GM19351 (cell line): Measurements from ENCODE around the gene HOXB9.

Experiments used
- ATAC-seq: cut with Tn5 transposase; IDR thresholded peaks from one replicate; pipeline ENCODE4 v1.9.1; 2021; ENCODE audit warnings: mild to moderate bottlenecking, moderate library complexity; ENCODE audit not compliant: unreplicated experiment

Gene HOXB9

GRCh38 chr17:48639982-48640857 is 14.1 kb upstream of the HOXB9 start:
- ATAC-seq: no peak

GRCh38 chr17:48639136-48639535 is 13.0 kb upstream of the HOXB9 start:
- ATAC-seq: no peak

GRCh38 chr17:48637323-48638260 is 11.4 kb upstream of the HOXB9 start:
- ATAC-seq: no peak

- ATAC-seq: no peak
Observed at GRCh38 chr17:48636177-48637018, 10.2 kb upstream of the HOXB9 start.

- ATAC-seq: no peak
Observed at GRCh38 chr17:48634493-48635208, 8.5 kb upstream of the HOXB9 start.

- no peak for ATAC-seq
Observed at GRCh38 chr17:48633266-48633677, 7.1 kb upstream of the HOXB9 start.

- no peak for ATAC-seq
Observed at GRCh38 chr17:48632579-48633265, 6.6 kb upstream of the HOXB9 start.

GRCh38 chr17:48631693-48632578 is 5.8 kb upstream of the HOXB9 start:
- no peak for ATAC-seq

GRCh38 chr17:48630925-48631692 is 5.0 kb upstream of the HOXB9 start:
- no peak for ATAC-seq

- no peak for ATAC-seq
Observed at GRCh38 chr17:48630009-48630924, 4.1 kb upstream of the HOXB9 start.

- no peak for ATAC-seq
Observed at GRCh38 chr17:48629411-48629759, 3.2 kb upstream of the HOXB9 start.

- no peak for ATAC-seq
Observed at GRCh38 chr17:48628649-48629410, 2.7 kb upstream of the HOXB9 start.

- ATAC-seq: no peak
Observed at GRCh38 chr17:48627623-48628521, 1.7 kb upstream of the HOXB9 start.

GRCh38 chr17:48627118-48627597 is 1.0 kb upstream of the HOXB9 start:
- no peak for ATAC-seq
